Measurements from ENCODE around the gene TLR2. TPM values are rescaled to one million over a fixed set of nuclear protein-coding genes. Genes with fewer than 3 reads are reported as not detected.

The TLR2 gene
- total RNA-seq, 1 donor from 2014 or later: 0.21 TPM

GRCh38 chr4:153729895-153730294 lies 45.8 kb downstream of the TLR2 start:
- no peak overlapping the region for H3K4me3 Mint-ChIP-seq
- intact Hi-C loops (cut with micrococcal nuclease): loop anchor here (10.0 kb wide), 1 partner anchor 575 kb away; no protein-coding TSS in a partner anchor

GRCh38 chr4:153731239-153731638 lies 47.2 kb downstream of the TLR2 start:
- Mint-ChIP-seq H3K4me3 (no peak overlapping the region), H3K36me3 (ENCODE audit: low read depth) (no peaks in the 10 kb centered on the region), H3K9me3 (no peaks in the 10 kb centered on the region), H3K4me1 (peaks cover 4% of the 10 kb centered on the region), H3K27me3 (peaks cover 32% of the 10 kb centered on the region), H3K27ac (no peak overlapping the region)
- DNase-seq: no peak
- intact Hi-C loops (cut with micrococcal nuclease): loop anchor here (10.0 kb wide), 1 partner anchor 576 kb away; no protein-coding TSS in a partner anchor

More at GRCh38 chr4:153729895-153730294, 45.8 kb downstream of the TLR2 start:
- H3K4me1 Mint-ChIP-seq: peaks cover 4% of the 10 kb centered on the region
- no peak overlapping the region for H3K27ac Mint-ChIP-seq
- DNase-seq: no peak
- H3K27me3 Mint-ChIP-seq: peaks cover 29% of the 10 kb centered on the region
- no peaks in the 10 kb centered on the region for H3K36me3 Mint-ChIP-seq (ENCODE audit: low read depth)
- H3K9me3 Mint-ChIP-seq: no peaks in the 10 kb centered on the region

DNA sequence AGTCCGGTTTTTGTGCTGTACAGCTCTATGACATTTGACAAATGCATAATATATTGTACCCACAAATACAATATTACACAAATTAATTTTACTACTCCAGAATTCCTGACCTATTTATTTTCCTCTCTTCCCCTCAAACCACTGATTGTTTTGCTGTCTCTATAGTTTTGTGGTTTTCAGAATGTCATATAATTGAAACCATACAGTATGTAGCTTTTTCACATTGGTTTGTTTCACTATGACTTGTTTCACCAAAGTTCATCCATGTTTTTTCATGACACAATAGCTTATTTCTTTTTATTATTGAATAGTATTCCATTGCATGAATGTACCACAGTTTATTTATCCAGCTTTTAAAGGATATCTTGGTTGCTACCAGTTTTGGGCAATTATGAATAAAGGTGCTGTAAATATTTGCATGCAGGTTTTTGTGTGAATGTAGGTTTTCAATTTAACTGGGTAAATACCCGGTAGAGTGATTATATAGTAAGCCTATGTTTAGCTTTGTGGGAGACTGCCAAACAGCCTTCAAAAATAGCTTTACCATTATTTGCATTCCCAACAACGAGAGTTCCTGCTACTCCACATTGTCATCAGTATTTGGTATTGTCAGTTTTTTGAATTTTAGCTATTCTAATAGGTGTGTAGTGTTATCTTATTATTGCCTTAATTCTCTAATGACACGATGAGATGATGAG lies 49.8 kb downstream of the TLR2 start:
- Mint-ChIP-seq H3K36me3 (ENCODE audit: low read depth) (no peaks in the 10 kb centered on the region), H3K4me3 (no peak overlapping the region), H3K27me3 (peaks cover 35% of the 10 kb centered on the region), H3K9me3 (no peaks in the 10 kb centered on the region), H3K27ac (no peak overlapping the region), H3K4me1 (peaks cover 6% of the 10 kb centered on the region)
- DNase-seq: no peak
- intact Hi-C loops (cut with micrococcal nuclease): loop anchor here (10.0 kb wide), 1 partner anchor 579 kb away; no protein-coding TSS in a partner anchor

- peak; percentile 19 for DNase-seq
- H3K27me3 Mint-ChIP-seq: peaks cover 41% of the 10 kb centered on the region
- intact Hi-C loops (cut with micrococcal nuclease): loop anchor here (10.0 kb wide), 1 partner anchor 581 kb away; no protein-coding TSS in a partner anchor
- H3K4me3 Mint-ChIP-seq: no peak overlapping the region
- H3K4me1 Mint-ChIP-seq: peaks cover 6% of the 10 kb centered on the region
- no peaks in the 10 kb centered on the region for H3K36me3 Mint-ChIP-seq (ENCODE audit: low read depth)
- H3K27ac Mint-ChIP-seq: no peak overlapping the region
- H3K9me3 Mint-ChIP-seq: peaks cover 5% of the 10 kb centered on the region
Observed at GRCh38 chr4:153735906-153736461, 51.9 kb downstream of the TLR2 start.

DNA sequence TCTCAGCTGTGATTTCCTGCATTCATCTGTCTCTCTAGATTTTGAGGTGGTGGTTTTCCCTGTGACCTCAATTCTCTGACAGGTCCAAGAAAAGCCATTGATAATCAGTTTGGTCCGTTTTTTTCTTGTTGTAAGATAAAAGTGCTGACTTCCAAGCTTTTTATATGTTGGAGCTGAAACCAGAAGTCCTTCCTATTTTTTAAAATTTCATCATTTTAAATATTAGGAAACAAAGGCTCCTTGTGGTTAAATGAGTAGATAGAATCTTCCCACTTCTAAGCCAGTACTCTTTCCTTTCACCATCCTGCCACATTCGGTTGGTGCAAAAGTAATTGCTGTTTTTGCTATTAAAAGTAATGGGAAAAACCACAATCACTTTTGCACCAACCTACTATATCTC lies 57.5 kb downstream of the TLR2 start:
- peaks cover 5% of the 10 kb centered on the region for H3K9me3 Mint-ChIP-seq
- no peaks in the 10 kb centered on the region for H3K4me1 Mint-ChIP-seq
- intact Hi-C loops (cut with micrococcal nuclease): no loop called here
- no peak overlapping the region for H3K27ac Mint-ChIP-seq
- DNase-seq: no peak
- peaks cover 16% of the 10 kb centered on the region for H3K27me3 Mint-ChIP-seq
- no peaks in the 10 kb centered on the region for H3K36me3 Mint-ChIP-seq (ENCODE audit: low read depth)
- no peak overlapping the region for H3K4me3 Mint-ChIP-seq

DNA sequence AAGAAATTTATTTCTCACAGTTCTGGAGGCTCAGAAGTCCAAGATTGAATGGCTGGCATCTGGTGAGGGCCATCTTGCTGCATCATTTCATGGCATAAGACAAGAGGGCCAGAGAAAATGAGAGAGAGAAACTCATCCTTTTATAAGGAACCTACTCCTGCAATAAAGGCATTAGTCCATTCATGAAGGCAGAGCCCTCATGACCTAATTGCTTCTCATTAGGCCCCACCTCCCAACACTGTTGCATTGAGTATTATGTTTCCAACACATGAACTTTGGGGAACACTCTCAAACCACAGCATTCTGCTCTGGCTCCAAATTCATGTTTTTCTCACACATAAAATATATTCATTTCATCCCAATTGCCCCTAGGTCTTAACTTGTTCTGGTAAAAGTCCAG lies 61.6 kb downstream of the TLR2 start:
- no peaks in the 10 kb centered on the region for H3K4me1 Mint-ChIP-seq
- peaks cover 3% of the 10 kb centered on the region for H3K9me3 Mint-ChIP-seq
- H3K27ac Mint-ChIP-seq: no peak overlapping the region
- peaks cover 8% of the 10 kb centered on the region for H3K27me3 Mint-ChIP-seq
- intact Hi-C loops (cut with micrococcal nuclease): no loop called here
- no peaks in the 10 kb centered on the region for H3K36me3 Mint-ChIP-seq (ENCODE audit: low read depth)
- DNase-seq: no peak
- H3K4me3 Mint-ChIP-seq: no peak overlapping the region

GRCh38 chr4:153747406-153747955 lies 63.4 kb downstream of the TLR2 start:
- H3K27ac Mint-ChIP-seq: no peak overlapping the region
- peaks cover 12% of the 10 kb centered on the region for H3K27me3 Mint-ChIP-seq
- H3K4me3 Mint-ChIP-seq: no peak overlapping the region
- DNase-seq: peak; percentile 24
- intact Hi-C loops (cut with micrococcal nuclease): no loop called here
- no peaks in the 10 kb centered on the region for H3K9me3 Mint-ChIP-seq
- H3K36me3 Mint-ChIP-seq (ENCODE audit: low read depth): no peaks in the 10 kb centered on the region
- H3K4me1 Mint-ChIP-seq: no peaks in the 10 kb centered on the region

DNA sequence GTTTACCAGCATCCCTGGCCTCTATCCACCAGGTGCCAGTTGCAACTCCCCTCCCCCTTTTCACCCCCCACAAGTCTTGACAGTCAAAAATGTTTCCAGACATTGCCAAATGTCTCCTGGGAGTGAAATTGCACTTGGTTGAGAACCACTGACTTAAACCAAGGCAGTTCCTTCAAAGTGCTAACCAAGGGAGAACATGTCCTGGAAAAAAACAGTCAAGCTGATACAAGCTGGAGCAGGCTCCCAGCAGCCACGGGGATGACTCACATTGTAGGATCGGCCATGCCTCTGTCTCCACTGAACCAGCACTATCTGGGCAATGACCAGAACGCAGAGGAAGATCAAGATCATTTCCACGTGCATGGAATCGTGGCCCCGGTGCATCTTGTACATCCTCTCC lies 64.3 kb downstream of the TLR2 start:
- Mint-ChIP-seq H3K4me1 (no peaks in the 10 kb centered on the region), H3K36me3 (ENCODE audit: low read depth) (no peaks in the 10 kb centered on the region), H3K9me3 (no peaks in the 10 kb centered on the region), H3K4me3 (no peak overlapping the region), H3K27me3 (peaks cover 13% of the 10 kb centered on the region), H3K27ac (no peak overlapping the region)
- intact Hi-C loops (cut with micrococcal nuclease): no loop called here
- DNase-seq: peak; percentile 49

- Mint-ChIP-seq H3K9me3 (no peaks in the 10 kb centered on the region), H3K27ac (no peak overlapping the region), H3K27me3 (peaks cover 16% of the 10 kb centered on the region), H3K4me1 (no peaks in the 10 kb centered on the region), H3K4me3 (no peak overlapping the region), H3K36me3 (ENCODE audit: low read depth) (no peaks in the 10 kb centered on the region)
- intact Hi-C loops (cut with micrococcal nuclease): loop anchor here (1.0 to 2.0 kb wide), 4 partner anchors 106 to 607 kb away; partner anchors contain the start of gene MND1
- DNase-seq: peak; percentile 91
Observed at GRCh38 chr4:153750197-153750817, 66.2 kb downstream of the TLR2 start.

GRCh38 chr4:153755186-153755585 lies 71.1 kb downstream of the TLR2 start:
- DNase-seq: no peak
- Mint-ChIP-seq H3K27ac (no peak overlapping the region), H3K4me3 (no peak overlapping the region), H3K27me3 (peaks cover 48% of the 10 kb centered on the region), H3K36me3 (ENCODE audit: low read depth) (no peaks in the 10 kb centered on the region), H3K4me1 (no peaks in the 10 kb centered on the region), H3K9me3 (no peaks in the 10 kb centered on the region)
- intact Hi-C loops (cut with micrococcal nuclease): no loop called here

Other genes starting within 250 kb of the TLR2 start
- gene TMEM131L, start 217.9 kb upstream of the TLR2 start, total RNA-seq: 40.3 and 40.6 TPM in 2 replicates
- not detected in 2 replicates for gene RNF175, start 75.7 kb downstream of the TLR2 start, total RNA-seq
- gene SFRP2, start 104.8 kb downstream of the TLR2 start, total RNA-seq: not detected in 2 replicates